Lower leg skin (tissue), 3 donors: Measurements from ENCODE around the gene FBXO2.

Source experiments
- CTCF ChIP-seq, 3 donors: fragments of 450-650 bp; IDR thresholded peaks; one replicate each; pipeline ENCODE4 v1.5.1; 2016; ENCODE audit warnings: antibody characterized with exemption in 3 of 3, mild to moderate bottlenecking in 3 of 3, moderate library complexity in 2 of 3
- POLR2A ChIP-seq, 2 donors: fragments of 450-650 bp; IDR thresholded peaks; one replicate each; pipeline ENCODE4 v1.6.1; 2016 to 2017; ENCODE audit warnings: antibody characterized with exemption in 2 of 2, mild to moderate bottlenecking in 1 of 2, moderate library complexity in 1 of 2

- no peak for TF ChIP-seq CTCF (IDR thresholded peaks at IDR 0.05)
- TF ChIP-seq POLR2A (IDR thresholded peaks at IDR 0.05) = no peak
Measured at GRCh38 chr1:11654939-11655808, 945 bp upstream of the FBXO2 start.
